HG03457 (cell line): ENCODE measurements around the gene DDIT4L.
"Not testable (repeated sequence)": the region's sequence is repeated elsewhere in the genome, so short reads cannot be mapped to it uniquely, and the experiment has no call there.

Experiments
- ATAC-seq: cut with Tn5 transposase; IDR thresholded peaks from one replicate; pipeline ENCODE4 v1.9.1; 2021; ENCODE audit warnings: moderate number of reproducible peaks; ENCODE audit not compliant: unreplicated experiment

DDIT4L gene

DNA sequence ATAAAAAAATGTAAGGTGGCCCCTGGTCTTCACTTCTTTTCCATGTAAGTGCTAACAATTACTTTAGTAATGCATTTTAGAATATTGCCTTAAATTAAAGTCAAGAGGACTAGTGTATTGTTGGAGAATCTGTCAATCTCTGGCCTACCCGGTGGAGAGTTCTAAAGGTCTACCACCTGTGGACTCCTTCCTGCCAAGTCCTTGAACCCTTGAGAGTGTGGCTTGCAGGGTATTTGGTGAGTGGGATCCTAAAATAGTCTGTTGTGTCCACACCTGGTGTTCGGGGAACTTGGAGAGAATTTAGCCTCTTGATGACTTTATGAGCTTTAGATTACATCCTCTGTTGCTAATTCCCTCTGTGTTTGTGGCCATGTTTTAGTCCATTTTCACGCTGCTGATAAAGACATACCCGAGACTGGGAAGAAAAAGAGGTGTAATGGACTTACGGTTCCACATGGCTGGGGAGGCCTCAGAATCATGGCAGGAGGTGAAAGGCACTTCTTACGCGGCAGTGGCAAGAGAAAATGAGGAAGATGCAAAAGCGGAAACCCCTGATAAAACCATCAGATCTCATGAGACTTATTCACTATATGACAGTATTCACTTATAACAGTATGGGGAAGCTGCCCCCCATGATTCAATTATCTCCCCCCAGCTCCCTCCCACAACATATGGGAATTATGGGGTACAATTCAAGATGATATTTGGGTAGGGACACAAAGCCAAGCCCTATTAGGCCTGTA, 23.8 kb downstream of the DDIT4L start:
- ATAC-seq: no peak

DNA sequence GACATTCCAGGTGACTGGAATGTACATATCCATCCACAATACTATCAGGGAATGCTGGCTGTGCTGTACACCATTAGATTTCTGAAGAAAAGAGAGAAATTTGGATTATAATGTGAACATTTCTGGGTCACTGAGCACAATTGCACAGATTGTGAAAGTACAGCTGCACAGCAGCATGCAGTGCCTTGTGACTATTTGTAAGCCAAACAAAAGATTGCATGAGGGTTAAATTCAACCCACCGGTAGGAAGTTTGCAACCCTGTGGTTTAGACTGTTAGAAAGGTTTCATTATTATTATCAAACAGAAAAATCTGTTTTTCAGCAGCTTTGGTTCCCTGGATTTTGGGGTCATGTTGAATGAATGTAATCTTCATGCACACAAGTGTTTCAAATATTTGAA, 24.5 kb downstream of the DDIT4L start:
- ATAC-seq: no peak

DNA sequence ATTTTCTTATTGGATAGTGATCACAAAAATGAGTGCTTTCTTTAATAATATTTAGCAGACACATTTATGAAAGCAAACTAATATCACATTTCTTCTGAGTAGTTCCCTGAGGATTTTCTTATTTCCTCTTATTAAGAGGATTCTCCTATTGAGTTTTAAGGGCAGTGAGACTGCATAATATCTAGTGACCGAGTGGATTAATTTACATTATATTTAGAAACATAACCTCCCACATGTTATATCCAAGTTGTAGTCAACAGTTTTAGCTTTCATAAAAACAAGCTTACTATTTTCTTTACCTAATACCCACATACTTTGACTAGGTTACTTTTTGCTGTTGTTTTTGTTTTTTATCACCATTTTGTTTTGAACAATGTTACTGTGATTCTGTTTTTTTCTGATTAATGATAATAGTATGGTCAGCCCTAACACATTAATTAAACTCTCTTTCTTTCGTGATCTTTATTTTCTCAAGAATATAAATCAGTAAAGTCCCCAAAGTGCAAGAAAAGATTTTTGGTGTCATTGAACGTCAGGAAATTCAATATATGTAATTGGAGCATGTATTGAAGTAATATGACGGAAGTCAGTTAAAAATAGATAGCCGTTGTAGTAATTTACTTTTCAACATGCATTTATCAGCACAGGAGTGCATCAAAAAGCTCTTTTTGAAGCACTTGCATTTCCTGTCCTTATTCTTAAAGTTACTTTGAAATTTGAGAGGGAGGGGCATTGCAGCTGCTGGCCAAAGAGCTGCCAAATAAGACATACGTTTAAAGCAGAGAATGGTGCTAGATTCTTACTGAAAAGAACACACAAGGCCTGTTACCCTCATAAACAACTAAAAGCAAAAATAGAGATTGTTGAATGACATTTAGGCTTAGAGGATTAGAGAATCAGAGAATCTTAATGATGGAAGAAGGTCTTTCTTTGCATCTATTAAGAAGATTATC, 25.2 kb downstream of the DDIT4L start:
- ATAC-seq: no peak

DNA sequence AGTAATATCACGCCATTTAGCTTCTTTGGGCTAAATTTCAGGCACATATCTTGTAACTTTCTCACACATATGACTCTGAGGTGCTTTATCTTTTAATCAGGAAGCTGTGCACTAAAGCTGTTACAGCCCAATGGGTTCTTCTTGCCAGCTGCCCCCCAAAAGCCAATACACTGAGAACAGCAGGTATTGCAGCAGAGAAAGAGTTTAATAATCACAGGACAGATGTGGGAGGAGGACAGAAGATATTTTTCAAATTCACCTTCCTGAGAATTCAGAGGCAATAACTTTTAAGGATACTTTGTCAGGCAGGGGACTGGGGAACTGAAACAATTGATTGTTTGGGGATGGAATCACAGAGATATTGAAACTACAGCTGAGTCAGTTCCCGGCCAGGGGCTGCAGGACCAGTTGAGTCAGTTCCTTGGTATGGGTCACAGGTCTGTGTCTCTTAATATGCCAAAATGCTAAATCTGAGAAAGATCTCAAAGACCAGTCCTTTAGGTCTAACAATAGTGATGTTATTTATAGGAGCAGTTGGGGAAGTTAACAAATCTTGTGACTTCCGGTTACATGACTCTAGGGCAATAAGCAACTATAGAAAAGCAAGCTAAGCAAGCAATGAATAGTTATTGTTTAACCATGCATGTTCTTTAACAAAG, 28.1 kb downstream of the DDIT4L start:
- no peak for ATAC-seq

DNA sequence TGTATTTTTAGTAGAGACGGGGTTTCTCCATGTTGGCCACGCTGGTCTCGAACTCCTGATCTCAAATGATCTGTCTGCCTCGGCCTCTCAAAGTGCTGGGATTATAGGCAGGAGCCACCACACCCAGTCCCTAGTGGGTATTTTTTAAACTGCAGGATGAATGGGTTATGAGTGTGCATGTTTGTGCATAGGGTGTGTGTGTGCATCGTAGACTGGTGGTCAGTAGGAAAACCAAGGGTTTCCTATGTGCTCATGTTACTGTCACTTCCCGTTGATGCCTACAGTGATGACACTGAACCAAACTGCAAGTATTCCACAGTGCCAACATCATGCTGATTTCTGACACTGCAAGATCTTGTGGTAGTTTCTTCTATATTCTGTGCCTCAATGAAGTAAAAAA, 41.1 kb downstream of the DDIT4L start:
- no peak for ATAC-seq

DNA sequence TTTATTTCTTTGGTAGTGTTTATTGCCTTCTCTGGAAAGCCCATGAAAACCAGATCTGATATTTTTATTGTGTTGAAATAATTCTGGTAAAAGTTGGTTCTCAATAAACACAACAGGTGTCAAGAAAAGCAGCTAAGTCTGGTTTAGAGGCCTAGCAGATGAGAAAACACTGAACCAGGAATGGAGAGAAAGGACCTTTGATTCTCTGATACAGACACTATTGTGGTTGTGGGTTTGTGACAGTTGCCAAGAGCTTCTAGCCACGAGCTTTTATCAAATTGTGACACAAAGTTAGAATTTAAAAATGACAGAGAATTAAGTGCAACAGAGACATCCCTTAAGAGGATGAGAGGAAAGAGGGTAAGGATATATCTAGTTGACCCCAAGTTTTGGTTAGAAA, 42.6 kb downstream of the DDIT4L start:
- no peak for ATAC-seq

DNA sequence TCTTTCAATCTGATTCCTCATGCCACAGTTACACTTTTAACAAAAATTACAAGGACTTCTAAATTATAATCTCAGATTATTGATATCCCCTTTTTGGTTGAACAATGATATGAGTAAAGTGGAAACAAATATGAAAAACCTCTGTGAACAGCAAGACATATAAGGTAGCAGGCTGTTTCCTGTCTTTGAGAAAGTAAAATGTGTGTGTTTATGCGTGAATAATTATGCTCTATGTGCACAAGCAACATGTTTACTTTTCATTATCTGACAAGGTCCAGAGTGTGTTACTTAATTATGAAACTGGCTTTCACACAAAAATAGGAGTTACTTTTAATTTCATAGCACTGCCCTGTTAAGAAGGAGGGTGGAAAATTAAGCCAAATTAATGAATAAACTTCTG, 43.1 kb downstream of the DDIT4L start:
- no peak for ATAC-seq

DNA sequence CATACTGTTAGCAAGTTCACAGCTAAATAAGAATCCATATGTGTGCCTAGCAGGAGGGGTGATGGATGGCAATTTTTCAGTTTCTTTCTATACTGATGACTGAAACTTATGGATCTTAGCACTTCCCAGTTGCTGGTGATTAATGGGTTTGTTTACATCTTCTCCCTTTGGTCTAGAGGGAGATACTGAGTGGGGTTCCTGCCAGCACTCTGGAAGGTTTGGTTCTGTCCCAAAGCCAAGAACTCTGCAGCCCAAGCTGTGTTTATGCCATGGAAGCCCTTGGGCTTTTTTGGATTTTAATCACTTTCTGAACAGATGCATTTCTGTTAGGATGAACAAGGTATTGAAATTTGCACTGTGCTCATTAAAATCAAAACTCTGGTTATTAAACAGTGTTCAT, 43.5 kb downstream of the DDIT4L start:
- no peak for ATAC-seq

- ATAC-seq: not testable (repeated sequence)
These were observed 52.9 kb downstream of the DDIT4L start for GRCh38 chr4:100137320-100137719.
